GM23338 (cell line): ENCODE measurements around the gene EML3. TPM values are rescaled to one million over a fixed set of nuclear protein-coding genes. Genes with fewer than 3 reads are reported as not detected.

Experiments
- ATAC-seq: fragments of 200-7000 bp; cut with Tn5 transposase; 3 replicates; pipeline ENCODE4 v1.9.1; 2020
- DNase-seq: peaks from one replicate; pipeline ENCODE4 v3.0.0-alpha.2; 2015; ENCODE audit warnings: low spot score
- H2AFZ ChIP-seq: fragments of 200-600 bp; sonication (generic); 2 replicates; pipeline ENCODE4 v1.8.0; 2016; ENCODE audit warnings: antibody characterized with exemption, mild to moderate bottlenecking, moderate library complexity
- H3F3A ChIP-seq: fragments of 200-600 bp; sonication (generic); replicated peaks from 2 replicates; pipeline ENCODE4 v1.8.0; 2017; ENCODE audit warnings: antibody characterized with exemption, mixed run types, low read depth
- H3K27ac ChIP-seq: fragments of 200-600 bp; sonication (generic); 2 replicates; pipeline ENCODE4 v1.6.1; 2016; ENCODE audit warnings: low read depth
- H3K27me3 ChIP-seq: fragments of 200-600 bp; sonication (generic); 2 replicates; pipeline ENCODE4 v1.8.0; 2016; ENCODE audit warnings: mild to moderate bottlenecking, mixed run types, moderate library complexity; ENCODE audit not compliant: insufficient read depth
- H3K36me3 ChIP-seq: fragments of 200-600 bp; sonication (generic); 2 replicates; pipeline ENCODE4 v1.8.0; 2016; ENCODE audit warnings: mild to moderate bottlenecking; ENCODE audit not compliant: insufficient read depth
- H3K4me1 ChIP-seq: fragments of 200-600 bp; sonication (generic); 2 replicates; pipeline ENCODE4 v1.8.0; 2016; ENCODE audit warnings: mild to moderate bottlenecking, moderate library complexity; ENCODE audit not compliant: insufficient read depth
- H3K4me2 ChIP-seq: fragments of 200-600 bp; sonication (generic); 2 replicates; pipeline ENCODE4 v1.7.1; 2017; ENCODE audit warnings: mixed run types
- H3K4me3 ChIP-seq: fragments of 200-600 bp; sonication (generic); 2 replicates; pipeline ENCODE4 v1.6.1; 2016; ENCODE audit warnings: mixed run types
- H3K79me2 ChIP-seq: fragments of 200-600 bp; sonication (generic); replicated peaks from 2 replicates; pipeline ENCODE4 v1.8.0; 2017; ENCODE audit warnings: mild to moderate bottlenecking; ENCODE audit not compliant: insufficient read depth
- H3K9me2 ChIP-seq: fragments of 200-600 bp; sonication (generic); 2 replicates; pipeline ENCODE4 v1.8.0; 2017; ENCODE audit not compliant: insufficient read depth
- H4K20me1 ChIP-seq: fragments of 200-600 bp; sonication (generic); replicated peaks from 2 replicates; pipeline ENCODE4 v1.8.0; 2017; ENCODE audit warnings: mild to moderate bottlenecking; ENCODE audit not compliant: insufficient read depth
- H3K27ac Mint-ChIP-seq: 2 replicates; pipeline ENCODE4 v1.8.0; 2020; ENCODE audit warnings: inconsistent platforms, mild to moderate bottlenecking, moderate library complexity, mixed read lengths
- H3K27me3 Mint-ChIP-seq: 3 replicates; pipeline ENCODE4 v1.8.0; 2022; ENCODE audit warnings: low read depth, mild to moderate bottlenecking, moderate library complexity, mixed read lengths, inconsistent platforms; ENCODE audit not compliant: insufficient read depth, poor library complexity
- H3K36me3 Mint-ChIP-seq: 3 replicates; pipeline ENCODE4 v1.8.0; 2021; ENCODE audit warnings: low read depth, mild to moderate bottlenecking, inconsistent platforms, moderate library complexity, mixed read lengths
- H3K4me1 Mint-ChIP-seq: 3 replicates; pipeline ENCODE4 v1.8.0; 2020; ENCODE audit warnings: mild to moderate bottlenecking, inconsistent platforms, mixed read lengths
- H3K4me3 Mint-ChIP-seq: 3 replicates; pipeline ENCODE4 v1.8.0; 2021; ENCODE audit warnings: moderate library complexity, mild to moderate bottlenecking, inconsistent platforms, mixed read lengths
- H3K9me3 Mint-ChIP-seq: 3 replicates; pipeline ENCODE4 v1.8.0; 2020; ENCODE audit warnings: moderate library complexity, mild to moderate bottlenecking, inconsistent platforms, mixed read lengths
- CREB1 ChIP-seq: fragments of 250-450 bp; sonication (Bioruptor Pico); IDR thresholded peaks from 2 replicates; pipeline ENCODE4 v1.5.0; 2020; ENCODE audit warnings: low read depth, mild to moderate bottlenecking, moderate library complexity
- CTCF ChIP-seq, 2 experiments: fragments of 200-600 bp in 1 of 2; sonication (generic) in 1 of 2; conservative IDR thresholded peaks; 2 replicates each; pipeline versions ENCODE4 v1.5.1 to v1.6.1; 2016 to 2017; ENCODE audit warnings: antibody characterized with exemption in 2 of 2, low read depth in 2 of 2, mild to moderate bottlenecking in 2 of 2, moderate library complexity in 1 of 2
- EZH2 ChIP-seq: fragments of 200-600 bp; sonication (generic); IDR thresholded peaks from one replicate; pipeline ENCODE4 v1.8.0; 2017; ENCODE audit warnings: antibody characterized with exemption, mild to moderate bottlenecking, low read depth; ENCODE audit not compliant: unreplicated experiment
- JUNB ChIP-seq: IDR thresholded peaks from one replicate; pipeline ENCODE4 v1.6.1; 2016; ENCODE audit warnings: antibody characterized with exemption; ENCODE audit not compliant: unreplicated experiment
- POLR2AphosphoS5 ChIP-seq: IDR thresholded peaks from 2 replicates; pipeline ENCODE4 v1.6.1; 2016; ENCODE audit warnings: antibody characterized with exemption, low read depth
- REST ChIP-seq: IDR thresholded peaks from one replicate; pipeline ENCODE4 v1.6.1; 2018; ENCODE audit warnings: antibody characterized with exemption; ENCODE audit not compliant: unreplicated experiment
- STAT1 ChIP-seq: IDR thresholded peaks from one replicate; pipeline ENCODE4 v1.6.1; 2016; ENCODE audit warnings: antibody characterized with exemption; ENCODE audit not compliant: unreplicated experiment
- ZNF114 ChIP-seq: fragments of 250-450 bp; sonication (Bioruptor Pico); IDR thresholded peaks from 2 replicates; pipeline ENCODE4 v1.5.0; 2020; ENCODE audit warnings: mild to moderate bottlenecking, moderate library complexity
- ZNF331 ChIP-seq: fragments of 250-450 bp; sonication (Bioruptor Pico); IDR thresholded peaks from 2 replicates; pipeline ENCODE4 v1.5.0; 2020; ENCODE audit warnings: low read depth, mild to moderate bottlenecking, moderate library complexity
- polyA plus RNA-seq: library from polyadenylated mRNA; unstranded; fragments of >200 nt; fragmentation: Nextera tagmentation; extraction: Ambion mirVana; gene quantifications from 2 replicates; pipeline ENCODE4 v1.2.1, GENCODE V29; 2016
- total RNA-seq: library from RNA; depleted of rRNA; stranded (reverse); fragments of >200 nt; shearing (Covaris generic); gene quantifications from 2 replicates; pipeline ENCODE4 v1.2.3, GENCODE V29; 2014
- TF ChIP-seq, protein P1 (sequence below): fragments of 250-450 bp; sonication (Bioruptor Pico); IDR thresholded peaks from 2 replicates; pipeline ENCODE4 v1.5.0; 2020; ENCODE audit warnings: mild to moderate bottlenecking, moderate library complexity

Gene EML3
- total and polyA plus RNA-seq, 2 experiments from 2014 or later: 15.4 to 17.1 TPM

DNA sequence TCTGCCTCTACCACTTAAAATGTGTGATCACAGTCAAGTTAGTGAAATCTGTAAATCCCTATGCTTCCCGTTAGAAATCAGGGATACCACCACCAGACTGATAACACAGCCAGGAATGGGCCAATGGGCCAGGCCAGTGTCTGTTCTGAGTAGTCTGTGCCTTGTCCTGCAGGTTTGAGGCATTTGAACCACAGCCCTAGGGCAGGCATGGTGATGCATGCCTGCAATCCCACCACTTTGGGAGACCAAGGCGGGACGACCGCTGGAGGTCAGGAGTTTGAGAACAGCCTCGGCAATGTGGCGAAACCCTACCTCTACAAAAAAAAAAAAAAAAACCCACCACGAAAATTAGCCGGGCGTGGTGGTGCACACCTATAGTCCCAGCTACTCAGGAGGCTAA lies 53.9 kb downstream of the EML3 start:
- H3K27me3 ChIP-seq: no peaks in the 10 kb centered on the region
- peaks cover 28% of the 10 kb centered on the region for H3K79me2 ChIP-seq
- peaks cover 36% of the 10 kb centered on the region for H3K36me3 ChIP-seq
- H2AFZ ChIP-seq: no peak overlapping the region
- no peak for DNase-seq
- H3K27me3 Mint-ChIP-seq: peaks cover 30% of the 10 kb centered on the region
- H3K4me2 ChIP-seq: no peak overlapping the region
- peaks cover 67% of the 10 kb centered on the region for H3K4me1 Mint-ChIP-seq
- ATAC-seq: no peak
- peaks cover 64% of the 10 kb centered on the region for H3K4me1 ChIP-seq
- peaks cover 79% of the 10 kb centered on the region for H3K36me3 Mint-ChIP-seq
- no peaks in the 10 kb centered on the region; the same call in 2 of the 3 replicates for H3K9me3 Mint-ChIP-seq
- peaks cover 68% of the 10 kb centered on the region for H3F3A ChIP-seq
- no peak overlapping the region for H3K4me3 Mint-ChIP-seq
- no peak for TF ChIP-seq REST
- no peak overlapping the region for H3K27ac Mint-ChIP-seq
- H3K9me2 ChIP-seq: no peaks in the 10 kb centered on the region
- H3K27ac ChIP-seq: peak overlapping the region; percentile 92
- peaks cover 44% of the 10 kb centered on the region for H4K20me1 ChIP-seq
- no peak overlapping the region for H3K4me3 ChIP-seq

DNA sequence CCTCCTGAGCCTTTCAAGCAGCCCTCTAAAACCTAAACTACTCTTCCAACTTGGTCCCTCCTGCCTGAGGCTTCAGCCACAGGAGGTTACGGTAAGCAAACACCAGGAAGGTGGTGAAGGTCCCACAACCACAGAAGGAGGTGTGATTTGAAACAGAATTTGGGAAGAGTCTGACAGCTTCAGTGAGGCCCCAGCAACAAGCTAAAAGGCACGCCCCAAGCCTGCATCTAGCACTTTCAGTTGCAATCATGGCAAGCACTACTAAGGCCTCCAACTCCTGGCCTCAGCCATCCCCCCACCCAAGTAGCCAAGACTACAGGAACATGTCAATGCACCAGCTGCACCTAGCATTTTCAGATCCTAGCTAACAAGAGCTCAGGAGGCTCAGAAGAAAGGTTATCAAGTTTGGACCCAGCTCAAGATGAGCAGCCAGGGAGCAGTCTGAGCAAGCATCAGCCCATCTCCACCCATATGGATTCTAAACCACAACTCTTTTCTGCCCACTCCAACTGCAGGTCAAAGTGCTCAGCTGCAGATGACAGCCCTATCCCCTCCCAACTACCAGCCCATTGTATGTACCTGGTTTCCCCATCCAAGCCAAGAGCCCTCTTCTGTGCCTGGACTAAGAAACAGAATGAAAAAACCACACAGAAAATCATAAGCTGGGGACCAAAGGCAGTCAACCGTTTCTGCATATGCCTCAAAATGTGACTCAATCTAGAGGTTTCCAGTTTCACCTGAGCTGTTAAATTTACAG lies 55.5 kb downstream of the EML3 start:
- H3K36me3 Mint-ChIP-seq: peaks cover 64% of the 10 kb centered on the region

More for the DNA sequence above, 55.5 kb downstream of the EML3 start:
- peaks cover 64% of the 10 kb centered on the region for H3F3A ChIP-seq
- H3K4me1 ChIP-seq: peaks cover 66% of the 10 kb centered on the region
- H3K27ac ChIP-seq: peak overlapping the region; percentile 88
- H3K4me3 ChIP-seq: no peak overlapping the region
- Mint-ChIP-seq H3K27ac (peak overlapping the region; percentile 96), H3K9me3 (no peaks in the 10 kb centered on the region; the same call in 2 of the 3 replicates), H3K4me1 (peaks cover 71% of the 10 kb centered on the region), H3K4me3 (peak overlapping the region; percentile 24; the same call in 1 of the 3 replicates), H3K27me3 (peaks cover 36% of the 10 kb centered on the region)
- H2AFZ ChIP-seq: no peak overlapping the region
- peaks cover 29% of the 10 kb centered on the region for H3K36me3 ChIP-seq
- H3K9me2 ChIP-seq: no peaks in the 10 kb centered on the region
- H3K79me2 ChIP-seq: peaks cover 25% of the 10 kb centered on the region
- peak overlapping the region; percentile 50; the same call in 1 of the 2 replicates for H3K4me2 ChIP-seq
- no peaks in the 10 kb centered on the region for H3K27me3 ChIP-seq
- DNase-seq (no peak), ATAC-seq (no peak)
- TF ChIP-seq ZNF114 (CRISPR knock-in tag) (no peak), EZH2 (no peak), ZNF331 (CRISPR knock-in tag) (no peak), CTCF (conservative IDR thresholded peaks at IDR 0.05; ENCODE audit: low read depth in 2 of 2) (no peak), CREB1 (CRISPR knock-in tag) (no peak), POLR2AphosphoS5 (no peak), JUNB (no peak), STAT1 (no peak)
- TF ChIP-seq, protein P1, sequence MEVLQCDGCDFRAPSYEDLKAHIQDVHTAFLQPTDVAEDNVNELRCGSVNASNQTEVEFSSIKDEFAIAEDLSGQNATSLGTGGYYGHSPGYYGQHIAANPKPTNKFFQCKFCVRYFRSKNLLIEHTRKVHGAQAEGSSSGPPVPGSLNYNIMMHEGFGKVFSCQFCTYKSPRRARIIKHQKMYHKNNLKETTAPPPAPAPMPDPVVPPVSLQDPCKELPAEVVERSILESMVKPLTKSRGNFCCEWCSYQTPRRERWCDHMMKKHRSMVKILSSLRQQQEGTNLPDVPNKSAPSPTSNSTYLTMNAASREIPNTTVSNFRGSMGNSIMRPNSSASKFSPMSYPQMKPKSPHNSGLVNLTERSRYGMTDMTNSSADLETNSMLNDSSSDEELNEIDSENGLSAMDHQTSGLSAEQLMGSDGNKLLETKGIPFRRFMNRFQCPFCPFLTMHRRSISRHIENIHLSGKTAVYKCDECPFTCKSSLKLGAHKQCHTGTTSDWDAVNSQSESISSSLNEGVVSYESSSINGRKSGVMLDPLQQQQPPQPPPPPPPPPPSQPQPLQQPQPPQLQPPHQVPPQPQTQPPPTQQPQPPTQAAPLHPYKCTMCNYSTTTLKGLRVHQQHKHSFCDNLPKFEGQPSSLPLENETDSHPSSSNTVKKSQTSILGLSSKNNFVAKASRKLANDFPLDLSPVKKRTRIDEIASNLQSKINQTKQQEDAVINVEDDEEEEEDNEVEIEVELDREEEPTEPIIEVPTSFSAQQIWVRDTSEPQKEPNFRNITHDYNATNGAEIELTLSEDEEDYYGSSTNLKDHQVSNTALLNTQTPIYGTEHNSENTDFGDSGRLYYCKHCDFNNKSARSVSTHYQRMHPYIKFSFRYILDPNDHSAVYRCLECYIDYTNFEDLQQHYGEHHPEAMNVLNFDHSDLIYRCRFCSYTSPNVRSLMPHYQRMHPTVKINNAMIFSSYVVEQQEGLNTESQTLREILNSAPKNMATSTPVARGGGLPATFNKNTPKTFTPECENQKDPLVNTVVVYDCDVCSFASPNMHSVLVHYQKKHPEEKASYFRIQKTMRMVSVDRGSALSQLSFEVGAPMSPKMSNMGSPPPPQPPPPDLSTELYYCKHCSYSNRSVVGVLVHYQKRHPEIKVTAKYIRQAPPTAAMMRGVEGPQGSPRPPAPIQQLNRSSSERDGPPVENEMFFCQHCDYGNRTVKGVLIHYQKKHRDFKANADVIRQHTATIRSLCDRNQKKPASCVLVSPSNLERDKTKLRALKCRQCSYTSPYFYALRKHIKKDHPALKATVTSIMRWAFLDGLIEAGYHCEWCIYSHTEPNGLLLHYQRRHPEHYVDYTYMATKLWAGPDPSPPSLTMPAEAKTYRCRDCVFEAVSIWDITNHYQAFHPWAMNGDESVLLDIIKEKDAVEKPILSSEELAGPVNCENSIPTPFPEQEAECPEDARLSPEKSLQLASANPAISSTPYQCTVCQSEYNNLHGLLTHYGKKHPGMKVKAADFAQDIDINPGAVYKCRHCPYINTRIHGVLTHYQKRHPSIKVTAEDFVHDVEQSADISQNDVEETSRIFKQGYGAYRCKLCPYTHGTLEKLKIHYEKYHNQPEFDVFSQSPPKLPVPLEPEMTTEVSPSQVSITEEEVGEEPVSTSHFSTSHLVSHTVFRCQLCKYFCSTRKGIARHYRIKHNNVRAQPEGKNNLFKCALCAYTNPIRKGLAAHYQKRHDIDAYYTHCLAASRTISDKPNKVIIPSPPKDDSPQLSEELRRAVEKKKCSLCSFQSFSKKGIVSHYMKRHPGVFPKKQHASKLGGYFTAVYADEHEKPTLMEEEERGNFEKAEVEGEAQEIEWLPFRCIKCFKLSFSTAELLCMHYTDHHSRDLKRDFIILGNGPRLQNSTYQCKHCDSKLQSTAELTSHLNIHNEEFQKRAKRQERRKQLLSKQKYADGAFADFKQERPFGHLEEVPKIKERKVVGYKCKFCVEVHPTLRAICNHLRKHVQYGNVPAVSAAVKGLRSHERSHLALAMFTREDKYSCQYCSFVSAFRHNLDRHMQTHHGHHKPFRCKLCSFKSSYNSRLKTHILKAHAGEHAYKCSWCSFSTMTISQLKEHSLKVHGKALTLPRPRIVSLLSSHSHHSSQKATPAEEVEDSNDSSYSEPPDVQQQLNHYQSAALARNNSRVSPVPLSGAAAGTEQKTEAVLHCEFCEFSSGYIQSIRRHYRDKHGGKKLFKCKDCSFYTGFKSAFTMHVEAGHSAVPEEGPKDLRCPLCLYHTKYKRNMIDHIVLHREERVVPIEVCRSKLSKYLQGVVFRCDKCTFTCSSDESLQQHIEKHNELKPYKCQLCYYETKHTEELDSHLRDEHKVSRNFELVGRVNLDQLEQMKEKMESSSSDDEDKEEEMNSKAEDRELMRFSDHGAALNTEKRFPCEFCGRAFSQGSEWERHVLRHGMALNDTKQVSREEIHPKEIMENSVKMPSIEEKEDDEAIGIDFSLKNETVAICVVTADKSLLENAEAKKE: no peak
- H4K20me1 ChIP-seq: peaks cover 39% of the 10 kb centered on the region
